NCI-H2227 (cell line): ENCODE results near the gene FAF2.
"Not testable (repeated sequence)": the region's sequence is repeated elsewhere in the genome, so short reads cannot be mapped to it uniquely, and the experiment has no call there.

Experiments used
- DNase-seq: peaks from one replicate; lab custom pipeline; 2025; ENCODE audit not compliant: unreplicated experiment; lab: John Stamatoyannopoulos, UW

FAF2 gene

DNA sequence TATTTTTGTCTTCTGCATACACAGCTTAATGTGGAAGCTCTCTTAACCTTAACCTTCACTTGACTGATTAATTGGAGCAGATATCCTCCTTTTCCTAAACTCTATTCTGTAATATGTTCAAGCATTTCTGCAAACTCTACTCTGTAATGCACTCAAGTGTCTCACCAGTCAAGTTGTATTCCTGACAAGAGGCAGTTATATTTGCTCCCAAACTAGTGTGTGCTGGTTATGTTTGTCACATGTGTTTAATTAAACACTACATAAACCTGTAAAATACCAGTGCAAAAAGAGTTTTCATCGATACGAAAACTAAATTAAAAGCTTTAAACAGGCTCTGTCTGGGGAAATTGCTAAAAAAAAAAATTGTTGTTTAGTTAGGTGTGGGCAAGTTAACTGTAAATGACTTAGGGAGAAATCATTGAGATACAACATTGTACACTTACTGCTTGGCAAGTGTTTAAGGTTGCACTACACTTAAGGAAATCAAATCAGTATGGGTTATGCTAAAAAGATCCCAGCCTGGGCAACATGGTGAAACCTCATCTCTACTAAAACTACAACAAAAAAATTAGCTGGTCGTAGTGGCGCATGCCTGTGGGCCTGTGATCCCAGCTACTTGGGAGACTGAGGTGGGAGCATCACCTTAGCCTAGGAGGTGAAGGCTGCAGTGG lies 6.7 kb downstream of the FAF2 start:
- DNase-seq = no peak

GRCh38 chr5:176458904-176459561 lies 10.8 kb downstream of the FAF2 start:
- DNase-seq = no peak

DNA sequence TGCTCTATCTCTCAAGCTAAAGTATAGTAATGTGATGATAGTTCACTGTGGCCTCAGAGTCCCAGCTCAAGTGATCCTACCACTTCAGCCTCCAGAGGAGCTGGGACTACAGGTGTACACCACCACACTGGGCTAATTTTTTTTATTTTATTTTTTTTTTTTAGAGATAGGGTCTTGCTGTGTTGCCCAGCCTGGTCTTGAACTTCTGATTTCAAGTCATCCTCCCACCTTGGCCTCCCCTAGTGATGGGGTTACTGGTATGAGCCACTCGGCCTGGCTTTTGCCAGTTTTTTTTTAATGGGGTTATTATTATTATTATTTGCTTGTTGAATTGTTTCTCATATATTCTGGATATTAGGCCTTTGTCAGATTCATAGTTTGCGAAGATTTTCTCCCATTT lies 13.2 kb downstream of the FAF2 start:
- no peak for DNase-seq

DNA sequence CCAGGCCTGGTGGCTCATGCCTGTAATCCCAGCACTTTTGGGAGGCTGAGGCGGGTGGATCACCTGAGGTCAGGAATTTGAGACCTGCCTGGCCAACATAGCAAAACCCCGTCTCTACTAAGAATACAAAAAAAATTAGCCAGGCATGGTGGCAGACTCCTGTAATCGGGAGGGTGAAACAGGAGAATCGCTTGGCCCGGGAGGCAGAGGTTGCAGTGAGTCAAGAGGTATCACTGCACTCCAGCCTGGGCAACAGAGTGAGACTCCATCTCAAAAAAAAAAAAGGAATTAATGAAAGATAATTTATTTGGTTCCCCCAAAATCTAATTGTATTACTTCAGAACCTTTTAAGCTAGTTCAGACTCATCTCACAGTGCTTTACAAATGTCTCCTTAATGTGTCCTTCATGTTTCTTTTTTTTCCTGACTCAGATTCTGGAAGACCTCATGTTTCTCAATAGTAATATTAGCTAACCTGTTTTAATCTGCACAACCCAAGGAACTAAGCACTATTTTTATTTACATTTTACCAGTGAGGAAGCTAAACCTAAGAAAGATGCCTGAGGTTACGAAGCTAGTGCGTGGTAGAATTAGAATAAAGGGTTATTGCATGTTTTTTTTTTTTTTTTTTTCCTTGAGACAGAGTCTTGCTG lies 15.1 kb downstream of the FAF2 start:
- DNase-seq = no peak

GRCh38 chr5:176466245-176466871 lies 18.2 kb downstream of the FAF2 start:
- DNase-seq = no peak

GRCh38 chr5:176469296-176469695 lies 21.1 kb downstream of the FAF2 start:
- DNase-seq = no peak

DNA sequence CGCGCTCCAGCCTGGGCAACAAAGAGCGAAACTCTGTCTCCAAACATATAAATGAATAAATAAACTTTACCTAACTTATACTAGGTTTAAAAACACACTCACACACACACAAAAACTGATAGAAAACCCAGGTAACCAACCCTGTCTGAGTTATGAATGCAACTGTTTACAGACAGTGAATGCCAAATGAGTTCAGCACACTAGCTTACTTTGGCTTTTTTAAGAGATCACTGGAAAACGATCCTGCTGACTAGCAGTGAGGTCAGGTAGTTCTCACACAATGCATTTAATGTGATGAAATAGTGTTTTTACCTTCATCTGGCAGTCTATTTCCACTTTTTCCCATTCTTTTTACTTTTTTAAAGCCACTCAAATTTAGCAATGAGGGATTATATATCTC lies 22.4 kb downstream of the FAF2 start:
- no peak for DNase-seq

- no peak for DNase-seq
These were observed 22.9 kb downstream of the FAF2 start for GRCh38 chr5:176471098-176471497.

DNA sequence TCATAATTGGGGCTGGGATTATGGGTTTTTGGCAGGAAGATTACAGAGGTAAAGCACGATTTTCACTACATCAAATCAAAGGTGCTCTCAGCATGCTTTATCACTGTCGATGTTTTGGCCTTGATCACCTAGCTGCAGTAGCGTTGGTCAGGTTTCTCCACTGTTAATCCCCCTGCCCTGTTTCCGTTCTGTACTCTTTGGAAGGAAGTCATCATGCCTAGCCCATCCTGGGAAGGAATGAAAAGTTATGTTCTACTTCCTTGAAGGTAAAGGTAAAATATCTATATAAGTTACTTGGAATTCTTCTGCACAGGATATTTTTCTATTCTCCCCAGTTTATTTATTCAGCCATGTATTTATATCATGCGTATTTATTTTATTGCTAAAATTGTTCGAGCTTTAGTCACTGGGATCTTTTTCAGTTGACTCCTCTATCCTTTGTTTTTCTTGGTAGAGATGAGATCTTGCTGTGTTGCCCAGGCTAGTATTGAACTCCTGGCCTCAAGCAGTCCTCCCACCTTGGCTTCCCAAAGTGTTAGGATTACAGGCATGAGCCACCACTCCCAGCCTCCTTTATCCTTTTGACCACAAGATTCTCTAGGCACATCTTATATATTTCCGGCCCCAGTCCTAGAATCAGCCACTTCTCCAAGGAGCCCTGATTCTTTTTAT lies 25.3 kb downstream of the FAF2 start:
- DNase-seq = no peak

- no peak for DNase-seq
These were observed 26.3 kb downstream of the FAF2 start for GRCh38 chr5:176474476-176474875.

- DNase-seq = no peak
These were observed 33.5 kb downstream of the FAF2 start for GRCh38 chr5:176481711-176482110.

DNA sequence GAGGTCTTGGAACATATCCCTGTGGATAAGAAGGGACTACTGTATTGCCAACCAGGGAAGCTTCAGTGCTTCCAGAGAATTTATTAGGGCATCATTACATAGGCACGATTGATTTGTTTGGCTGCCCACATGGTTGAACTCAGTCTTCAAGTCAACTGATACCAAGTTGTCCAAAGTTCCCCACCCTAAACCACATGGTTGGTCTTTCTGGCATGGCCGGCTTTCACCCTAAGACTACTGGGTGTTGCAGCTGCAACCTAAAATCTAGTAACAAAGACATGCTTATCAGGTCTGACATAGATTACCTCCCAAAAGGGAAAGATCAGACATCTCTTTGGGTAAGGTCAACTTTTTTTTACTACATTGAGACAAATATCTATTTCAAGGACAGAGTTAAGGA lies 37.0 kb downstream of the FAF2 start:
- DNase-seq = no peak

GRCh38 chr5:176486189-176486757 lies 38.1 kb downstream of the FAF2 start:
- no peak for DNase-seq

DNA sequence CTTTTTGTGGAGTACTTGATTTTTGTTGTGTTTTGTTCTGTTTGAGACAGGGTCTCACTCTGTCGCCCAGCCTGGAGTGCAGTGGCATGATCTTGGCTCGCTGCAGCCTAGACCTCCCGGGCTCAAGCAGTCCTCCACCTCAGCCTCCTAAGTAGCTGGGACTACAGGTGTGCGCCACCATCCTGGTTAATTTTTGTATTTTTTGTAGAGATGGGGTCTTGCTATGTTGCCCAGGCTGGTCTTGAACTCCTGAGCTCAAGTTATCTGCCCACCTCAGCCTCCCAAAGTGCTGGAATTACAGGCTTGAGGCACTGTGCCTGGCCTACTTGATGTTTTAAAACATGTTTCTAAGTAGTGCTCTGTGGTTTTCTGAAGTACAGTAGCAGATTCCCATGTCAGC lies 39.0 kb downstream of the FAF2 start:
- DNase-seq = not testable (repeated sequence)

GRCh38 chr5:176489077-176489476 lies 40.9 kb downstream of the FAF2 start:
- DNase-seq = no peak

DNA sequence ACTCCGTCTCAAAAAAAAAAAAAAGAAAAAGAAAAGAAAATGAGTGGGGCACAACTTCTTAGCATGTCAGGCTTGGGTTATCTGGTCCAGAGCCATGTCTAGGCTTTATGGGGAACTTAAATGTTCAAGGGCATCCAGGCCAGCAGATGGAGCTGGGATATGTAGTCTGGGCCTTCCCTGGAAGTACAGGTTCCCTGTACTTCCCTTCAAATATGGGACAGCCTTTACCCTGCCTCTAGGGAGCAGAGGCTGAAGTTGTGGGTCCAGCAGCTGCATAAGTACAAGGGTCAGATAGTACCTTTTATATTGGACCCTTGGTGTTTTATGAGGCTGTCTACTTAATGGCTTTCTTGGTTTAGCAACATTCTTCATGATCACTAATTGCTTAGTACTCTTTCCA lies 42.1 kb downstream of the FAF2 start:
- DNase-seq = no peak

GRCh38 chr5:176491101-176491502 lies 42.9 kb downstream of the FAF2 start:
- DNase-seq = no peak

- DNase-seq = no peak
These were observed 43.7 kb downstream of the FAF2 start for GRCh38 chr5:176491901-176492300.

DNA sequence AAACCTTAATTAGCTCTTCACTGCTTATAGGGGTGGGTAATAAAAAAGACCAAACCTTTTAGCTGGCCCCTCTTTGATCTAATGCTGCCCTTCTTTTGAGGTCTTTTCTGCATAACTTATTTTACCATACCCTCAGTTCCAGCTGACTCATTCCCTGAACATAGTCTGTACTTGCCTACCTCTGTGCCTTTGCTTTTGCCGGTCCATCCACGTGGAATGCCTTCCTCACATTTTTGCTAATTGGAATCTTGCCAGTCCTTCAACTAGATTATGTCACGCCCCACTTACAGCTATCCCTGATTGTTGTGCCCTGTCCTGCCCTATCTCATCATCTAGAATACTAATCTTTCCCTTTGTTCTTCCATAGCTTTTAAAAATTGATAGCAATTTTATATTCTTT lies 44.2 kb downstream of the FAF2 start:
- DNase-seq = no peak

GRCh38 chr5:176497852-176498251 lies 49.7 kb downstream of the FAF2 start:
- no peak for DNase-seq

DNA sequence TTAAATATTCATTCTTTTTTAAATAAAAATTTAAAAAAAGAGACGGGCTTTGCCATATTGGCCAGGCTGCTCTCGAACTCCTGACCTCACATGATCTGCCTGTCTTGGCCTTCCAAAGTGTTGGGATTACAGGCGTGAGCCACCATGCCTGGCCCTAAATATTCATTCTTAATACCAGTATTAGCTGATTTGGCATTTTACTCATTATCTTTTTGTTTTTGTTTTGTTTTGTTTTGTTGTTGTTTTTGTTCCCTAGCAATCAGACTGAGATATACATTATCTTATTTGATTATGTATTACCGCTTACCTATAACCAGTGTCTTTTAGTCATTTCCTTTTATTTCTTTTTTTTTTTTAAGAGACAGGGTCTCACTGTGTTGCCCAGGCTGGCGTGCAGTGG lies 51.1 kb downstream of the FAF2 start:
- DNase-seq = no peak
